ENCODE results near the gene SMCO4.

- TF ChIP-seq CTCF (IDR thresholded peaks at IDR 0.05) (no peak), POLR2A (IDR thresholded peaks at IDR 0.05) (no peak), POLR2AphosphoS5 (IDR thresholded peaks at IDR 0.05; ENCODE audit: insufficient read depth in 1 of 2, low read depth in 1 of 2) (no peak)
These were observed 371 bp downstream of the SMCO4 start for GRCh38 chr11:93542811-93543229.
